Stimulated activated naive CD8-positive, alpha-beta T cell treated with anti-CD3 and anti-CD28 coated beads, Interleukin-15, Interleukin-2, amounts not matched to agents 100 ng/mL and 50 ng/mL, for 24 hours (primary cell): ENCODE data around the gene FAM20C.
"Not testable (repeated sequence)": the region's sequence is repeated elsewhere in the genome, so short reads cannot be mapped to it uniquely, and the experiment has no call there.

ENCODE experiments used
- H3K27ac Mint-ChIP-seq: one replicate; pipeline ENCODE4 v1.8.0; 2021; ENCODE audit warnings: mild to moderate bottlenecking, mixed read lengths
- H3K27me3 Mint-ChIP-seq: one replicate; pipeline ENCODE4 v1.8.0; 2021; ENCODE audit warnings: mixed read lengths
- H3K36me3 Mint-ChIP-seq: one replicate; pipeline ENCODE4 v1.8.0; 2021; ENCODE audit warnings: low read depth, mixed read lengths
- H3K4me1 Mint-ChIP-seq: one replicate; pipeline ENCODE4 v1.8.0; 2021; ENCODE audit warnings: low read depth, mixed read lengths
- H3K4me3 Mint-ChIP-seq: one replicate; pipeline ENCODE4 v1.8.0; 2021; ENCODE audit warnings: mild to moderate bottlenecking, mixed read lengths
- H3K9me3 Mint-ChIP-seq: one replicate; pipeline ENCODE4 v1.8.0; 2021; ENCODE audit warnings: mixed read lengths

Gene FAM20C

GRCh38 chr7:240887-241421 lies 48.6 kb downstream of the FAM20C start:
- no peaks in the 10 kb centered on the region for H3K9me3 Mint-ChIP-seq
- H3K27ac Mint-ChIP-seq, result no peak overlapping the region
- no peaks in the 10 kb centered on the region for H3K4me1 Mint-ChIP-seq
- H3K4me3 Mint-ChIP-seq, result no peak overlapping the region
- no peaks in the 10 kb centered on the region for H3K27me3 Mint-ChIP-seq
- no peaks in the 10 kb centered on the region for H3K36me3 Mint-ChIP-seq

DNA sequence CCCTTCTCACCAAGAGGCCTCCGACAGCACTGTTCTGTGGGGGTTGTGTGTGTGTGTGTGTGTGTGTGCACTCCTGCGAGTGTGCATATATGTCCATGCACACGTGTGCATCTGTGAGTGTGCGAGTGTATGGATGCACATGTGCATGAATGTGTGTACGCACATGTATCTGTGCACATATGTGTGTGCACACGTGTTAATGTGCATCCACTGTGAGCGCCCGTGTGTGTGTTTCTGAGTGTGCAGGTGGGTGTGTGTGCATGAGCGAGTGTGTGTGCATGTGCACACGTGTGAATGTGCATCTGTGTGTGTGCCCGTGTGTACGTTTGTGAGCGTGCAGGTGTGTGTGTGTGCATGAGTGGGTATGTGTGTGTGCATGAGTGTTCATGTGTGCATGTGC lies 49.1 kb downstream of the FAM20C start:
- no peaks in the 10 kb centered on the region for H3K27me3 Mint-ChIP-seq
- no peaks in the 10 kb centered on the region for H3K36me3 Mint-ChIP-seq
- no peak overlapping the region for H3K27ac Mint-ChIP-seq
- no peaks in the 10 kb centered on the region for H3K9me3 Mint-ChIP-seq
- no peak overlapping the region for H3K4me3 Mint-ChIP-seq
- H3K4me1 Mint-ChIP-seq, result no peaks in the 10 kb centered on the region

DNA sequence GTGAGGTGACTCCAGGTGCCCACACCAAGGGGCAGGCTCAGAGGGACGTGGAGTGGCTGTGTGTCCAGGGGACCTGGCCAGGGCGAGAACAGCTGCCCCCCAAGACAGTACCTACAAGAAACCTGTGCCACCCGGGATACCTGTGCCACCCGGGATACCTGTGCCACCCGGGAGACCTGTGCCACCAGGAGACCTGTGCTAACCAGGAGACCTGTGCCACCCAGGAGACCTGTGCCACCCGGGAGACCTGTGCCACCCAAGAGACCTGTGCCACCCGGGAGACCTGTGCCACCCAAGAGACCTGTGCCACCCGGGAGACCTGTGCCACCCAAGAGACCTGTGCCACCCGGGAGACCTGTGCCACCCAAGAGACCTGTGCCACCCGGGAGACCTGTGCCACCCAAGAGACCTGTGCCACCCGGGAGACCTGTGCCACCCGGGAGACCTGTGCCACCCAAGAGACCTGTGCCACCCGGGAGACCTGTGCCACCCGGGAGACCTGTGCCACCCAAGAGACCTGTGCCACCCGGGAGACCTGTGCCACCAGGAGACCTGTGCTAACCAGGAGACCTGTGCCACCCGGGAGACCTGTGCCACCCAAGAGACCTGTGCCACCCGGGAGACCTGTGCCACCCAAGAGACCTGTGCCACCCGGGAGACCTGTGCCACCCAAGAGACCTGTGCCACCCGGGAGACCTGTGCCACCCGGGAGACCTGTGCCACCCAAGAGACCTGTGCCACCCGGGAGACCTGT lies 50.6 kb downstream of the FAM20C start:
- H3K27me3 Mint-ChIP-seq, H3K27ac Mint-ChIP-seq, H3K4me3 Mint-ChIP-seq, H3K4me1 Mint-ChIP-seq, H3K9me3 Mint-ChIP-seq, H3K36me3 Mint-ChIP-seq: not testable (repeated sequence)

DNA sequence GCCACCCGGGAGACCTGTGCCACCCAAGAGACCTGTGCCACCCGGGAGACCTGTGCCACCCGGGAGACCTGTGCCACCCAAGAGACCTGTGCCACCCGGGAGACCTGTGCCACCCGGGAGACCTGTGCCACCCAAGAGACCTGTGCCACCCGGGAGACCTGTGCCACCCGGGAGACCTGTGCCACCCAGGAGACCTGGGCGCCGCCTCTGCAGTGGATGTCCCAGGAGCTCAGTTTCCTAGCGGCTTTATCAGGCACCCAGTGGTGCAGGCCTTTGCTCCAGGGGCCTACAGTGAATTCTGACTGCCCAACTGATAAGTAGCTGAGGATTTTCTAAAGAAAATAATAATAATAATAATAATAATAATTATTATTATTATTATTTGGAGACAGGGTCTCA lies 51.2 kb downstream of the FAM20C start:
- H3K4me3 Mint-ChIP-seq, H3K36me3 Mint-ChIP-seq, H3K9me3 Mint-ChIP-seq, H3K27me3 Mint-ChIP-seq, H3K4me1 Mint-ChIP-seq, H3K27ac Mint-ChIP-seq: not testable (repeated sequence)

GRCh38 chr7:244974-245373 lies 52.6 kb downstream of the FAM20C start:
- H3K36me3 Mint-ChIP-seq, result no peaks in the 10 kb centered on the region
- no peaks in the 10 kb centered on the region for H3K27me3 Mint-ChIP-seq
- no peaks in the 10 kb centered on the region for H3K9me3 Mint-ChIP-seq
- H3K4me3 Mint-ChIP-seq, result no peak overlapping the region
- H3K4me1 Mint-ChIP-seq, result no peaks in the 10 kb centered on the region
- H3K27ac Mint-ChIP-seq, result no peak overlapping the region

DNA sequence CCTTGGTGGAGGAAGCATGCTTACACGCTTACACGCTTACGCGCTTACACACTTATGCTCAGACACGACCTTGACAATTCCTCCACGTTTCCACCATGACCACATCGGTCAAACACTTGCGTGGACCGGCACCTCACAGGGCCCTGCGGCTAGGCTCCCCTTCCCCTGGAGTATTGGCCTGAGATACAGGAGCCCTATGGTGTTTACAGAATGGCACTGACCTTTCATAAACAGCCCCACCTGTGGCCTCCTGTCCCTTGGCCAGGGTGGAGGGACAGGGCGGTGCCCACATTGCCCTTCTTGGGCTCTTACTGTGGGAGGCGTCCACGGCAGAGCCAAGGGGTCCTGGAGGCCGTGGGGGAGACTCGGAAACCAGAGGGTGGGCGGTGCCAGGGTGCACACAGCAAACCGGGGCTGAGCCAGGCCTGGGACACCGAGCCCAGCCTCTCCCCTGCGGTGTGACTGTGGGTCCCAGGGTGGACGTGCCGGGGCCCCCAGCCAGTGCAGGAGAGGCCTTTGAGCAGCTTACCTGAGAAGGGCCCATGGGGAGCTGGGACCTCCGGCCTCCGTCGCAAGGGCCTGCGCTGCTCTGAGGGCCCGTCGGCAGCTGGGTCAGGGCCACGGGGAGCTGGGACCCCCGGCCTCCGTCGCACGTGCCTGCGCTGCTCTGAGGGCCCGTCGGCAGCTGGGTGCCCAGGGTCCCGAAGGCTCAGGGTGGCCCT lies 53.4 kb downstream of the FAM20C start:
- Mint-ChIP-seq H3K4me1 (no peaks in the 10 kb centered on the region), H3K27me3 (no peaks in the 10 kb centered on the region), H3K27ac (no peak overlapping the region), H3K36me3 (no peaks in the 10 kb centered on the region), H3K9me3 (no peaks in the 10 kb centered on the region), H3K4me3 (no peak overlapping the region)

- H3K27ac Mint-ChIP-seq, result no peak overlapping the region
- H3K27me3 Mint-ChIP-seq, result no peaks in the 10 kb centered on the region
- no peaks in the 10 kb centered on the region for H3K9me3 Mint-ChIP-seq
- no peaks in the 10 kb centered on the region for H3K36me3 Mint-ChIP-seq
- no peak overlapping the region for H3K4me3 Mint-ChIP-seq
- no peaks in the 10 kb centered on the region for H3K4me1 Mint-ChIP-seq
Observed at GRCh38 chr7:246451-246850, 54.1 kb downstream of the FAM20C start.

DNA sequence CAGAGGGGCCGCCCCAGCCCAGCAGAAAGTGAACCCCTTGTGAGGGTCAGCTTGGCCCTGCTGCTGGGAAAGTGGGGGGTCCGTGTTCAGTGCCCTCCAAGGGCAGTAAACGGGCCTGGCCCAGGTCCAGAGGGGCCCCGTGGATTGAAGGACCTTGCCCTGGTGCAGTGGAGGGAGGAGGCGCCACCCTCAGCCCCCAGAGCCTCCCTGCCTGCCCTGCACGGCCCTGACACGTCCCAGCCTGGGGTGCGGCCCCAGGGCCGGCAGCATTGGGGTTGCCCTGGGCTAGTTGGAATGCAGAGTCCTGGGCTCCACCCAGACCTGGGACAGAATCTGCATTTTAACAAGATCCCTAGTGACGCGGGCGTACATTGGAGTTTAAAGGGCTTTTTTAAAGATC lies 54.8 kb downstream of the FAM20C start:
- no peak overlapping the region for H3K27ac Mint-ChIP-seq
- no peaks in the 10 kb centered on the region for H3K27me3 Mint-ChIP-seq
- no peaks in the 10 kb centered on the region for H3K9me3 Mint-ChIP-seq
- H3K36me3 Mint-ChIP-seq, result no peaks in the 10 kb centered on the region
- no peaks in the 10 kb centered on the region for H3K4me1 Mint-ChIP-seq
- no peak overlapping the region for H3K4me3 Mint-ChIP-seq

DNA sequence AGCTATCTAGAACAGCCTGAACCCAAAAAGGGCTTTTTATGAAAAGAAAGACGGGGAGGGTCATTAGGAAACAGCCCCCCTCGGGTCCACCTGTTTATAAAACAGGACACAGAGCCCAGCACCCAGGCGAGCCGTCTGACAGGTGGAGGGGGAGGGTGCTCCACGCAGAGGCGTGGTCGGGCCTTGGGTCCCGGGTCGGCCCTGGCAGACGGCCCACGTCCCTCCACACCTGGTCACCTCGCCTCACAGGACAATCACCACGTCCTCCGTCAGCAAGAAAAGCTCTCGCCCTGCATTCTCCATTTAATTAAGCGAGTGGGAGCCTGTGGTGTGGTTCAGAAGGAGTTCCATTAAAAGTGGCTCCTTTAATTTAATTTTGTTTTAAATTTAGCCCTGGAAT lies 55.3 kb downstream of the FAM20C start:
- no peaks in the 10 kb centered on the region for H3K4me1 Mint-ChIP-seq
- H3K36me3 Mint-ChIP-seq, result no peaks in the 10 kb centered on the region
- H3K27ac Mint-ChIP-seq, result no peak overlapping the region
- no peak overlapping the region for H3K4me3 Mint-ChIP-seq
- H3K27me3 Mint-ChIP-seq, result no peaks in the 10 kb centered on the region
- no peaks in the 10 kb centered on the region for H3K9me3 Mint-ChIP-seq

DNA sequence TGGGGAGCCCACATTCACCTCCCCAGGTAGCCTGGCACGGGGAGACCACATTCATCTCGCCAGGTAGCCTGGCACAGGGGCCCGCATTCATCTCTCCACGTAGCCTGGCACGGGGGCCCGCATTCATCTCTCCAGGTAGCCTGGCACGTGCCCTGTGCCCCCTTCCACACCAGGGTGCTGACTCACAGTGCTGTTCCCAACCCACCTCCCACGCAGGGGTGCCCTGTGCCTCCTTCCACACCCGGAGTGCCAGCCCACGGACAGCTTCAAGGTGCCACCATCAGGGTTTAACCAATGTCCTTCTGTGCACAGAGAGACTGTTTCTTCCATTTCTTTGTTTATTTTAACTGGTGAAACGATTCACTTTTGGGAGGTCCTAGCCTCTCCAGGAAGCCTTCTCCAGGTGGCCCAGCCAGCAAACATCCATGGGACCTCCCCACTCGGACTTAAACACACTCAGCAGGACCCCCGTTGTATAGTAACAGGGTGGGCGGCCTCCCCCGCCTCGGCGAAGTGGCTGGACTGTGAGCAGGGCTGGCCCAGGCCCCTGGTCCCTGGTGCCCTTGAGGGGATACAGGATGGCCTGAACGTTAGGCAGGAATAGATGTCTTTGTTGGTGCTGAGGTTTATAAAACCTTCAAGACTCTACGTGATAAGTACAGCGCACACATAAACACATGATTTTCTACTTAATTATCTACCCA lies 56.5 kb downstream of the FAM20C start:
- no peak overlapping the region for H3K4me3 Mint-ChIP-seq
- H3K4me1 Mint-ChIP-seq, result no peaks in the 10 kb centered on the region
- no peaks in the 10 kb centered on the region for H3K36me3 Mint-ChIP-seq
- no peaks in the 10 kb centered on the region for H3K27me3 Mint-ChIP-seq
- H3K9me3 Mint-ChIP-seq, result no peaks in the 10 kb centered on the region
- no peak overlapping the region for H3K27ac Mint-ChIP-seq

DNA sequence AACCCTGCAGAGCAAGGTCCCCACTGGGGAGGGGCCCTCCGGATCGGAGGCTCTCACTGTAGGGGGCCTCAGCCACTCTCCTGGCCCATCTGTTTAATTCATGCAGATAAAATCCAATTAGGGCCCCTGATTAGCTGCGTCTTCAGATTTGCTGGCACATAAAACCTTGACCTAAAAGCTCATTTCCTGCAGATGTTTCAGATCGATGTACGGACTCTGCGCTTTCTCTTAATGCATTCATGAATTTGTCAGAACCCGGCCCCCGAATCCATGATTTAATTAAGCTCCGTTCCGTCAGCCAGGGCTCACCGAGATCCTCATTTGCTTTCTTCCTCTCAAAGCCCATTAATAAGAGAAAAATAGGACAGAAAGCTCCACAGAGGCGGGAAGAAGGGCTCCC lies 57.6 kb downstream of the FAM20C start:
- Mint-ChIP-seq H3K9me3 (no peaks in the 10 kb centered on the region), H3K27me3 (no peaks in the 10 kb centered on the region), H3K4me3 (no peak overlapping the region)

DNA sequence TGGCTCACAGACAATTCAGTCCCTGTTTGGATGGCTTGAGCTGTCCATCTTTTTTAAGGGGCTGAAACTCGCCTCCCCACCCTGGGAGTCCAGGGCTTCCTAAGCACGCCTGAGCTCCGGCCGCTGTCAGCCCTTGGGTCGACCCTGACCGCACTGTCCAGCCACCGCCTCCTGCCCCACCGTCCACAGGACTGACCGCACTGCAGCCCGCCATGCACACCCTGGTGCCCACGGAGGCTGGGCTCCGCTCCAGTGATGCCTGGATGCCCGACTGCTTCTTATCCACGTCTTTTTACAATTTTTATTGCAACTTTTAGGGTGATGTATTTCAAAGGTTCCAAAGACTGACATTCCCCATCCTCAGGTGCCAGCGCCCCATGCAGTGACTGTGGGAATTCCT lies 58.2 kb downstream of the FAM20C start:
- Mint-ChIP-seq H3K4me1 (no peaks in the 10 kb centered on the region), H3K27ac (no peak overlapping the region), H3K27me3 (no peaks in the 10 kb centered on the region), H3K4me3 (no peak overlapping the region), H3K36me3 (no peaks in the 10 kb centered on the region), H3K9me3 (no peaks in the 10 kb centered on the region)

More for the DNA sequence above, 57.6 kb downstream of the FAM20C start:
- no peak overlapping the region for H3K27ac Mint-ChIP-seq
- no peaks in the 10 kb centered on the region for H3K36me3 Mint-ChIP-seq
- no peaks in the 10 kb centered on the region for H3K4me1 Mint-ChIP-seq

GRCh38 chr7:251005-251404 lies 58.6 kb downstream of the FAM20C start:
- Mint-ChIP-seq H3K27me3 (no peaks in the 10 kb centered on the region), H3K36me3 (no peaks in the 10 kb centered on the region), H3K4me3 (no peak overlapping the region), H3K4me1 (no peaks in the 10 kb centered on the region), H3K9me3 (no peaks in the 10 kb centered on the region), H3K27ac (no peak overlapping the region)

GRCh38 chr7:251446-252175 lies 59.2 kb downstream of the FAM20C start:
- Mint-ChIP-seq H3K36me3 (no peaks in the 10 kb centered on the region), H3K9me3 (no peaks in the 10 kb centered on the region), H3K27ac (no peak overlapping the region), H3K4me3 (no peak overlapping the region), H3K4me1 (no peaks in the 10 kb centered on the region), H3K27me3 (no peaks in the 10 kb centered on the region)
